GM19023 (cell line): Measurements from ENCODE around the gene QRFP.

ENCODE experiments used
- ATAC-seq: cut with Tn5 transposase; IDR thresholded peaks from one replicate; pipeline ENCODE4 v1.9.1; 2021; ENCODE audit warnings: mild to moderate bottlenecking, moderate library complexity; ENCODE audit not compliant: unreplicated experiment

Gene QRFP

DNA sequence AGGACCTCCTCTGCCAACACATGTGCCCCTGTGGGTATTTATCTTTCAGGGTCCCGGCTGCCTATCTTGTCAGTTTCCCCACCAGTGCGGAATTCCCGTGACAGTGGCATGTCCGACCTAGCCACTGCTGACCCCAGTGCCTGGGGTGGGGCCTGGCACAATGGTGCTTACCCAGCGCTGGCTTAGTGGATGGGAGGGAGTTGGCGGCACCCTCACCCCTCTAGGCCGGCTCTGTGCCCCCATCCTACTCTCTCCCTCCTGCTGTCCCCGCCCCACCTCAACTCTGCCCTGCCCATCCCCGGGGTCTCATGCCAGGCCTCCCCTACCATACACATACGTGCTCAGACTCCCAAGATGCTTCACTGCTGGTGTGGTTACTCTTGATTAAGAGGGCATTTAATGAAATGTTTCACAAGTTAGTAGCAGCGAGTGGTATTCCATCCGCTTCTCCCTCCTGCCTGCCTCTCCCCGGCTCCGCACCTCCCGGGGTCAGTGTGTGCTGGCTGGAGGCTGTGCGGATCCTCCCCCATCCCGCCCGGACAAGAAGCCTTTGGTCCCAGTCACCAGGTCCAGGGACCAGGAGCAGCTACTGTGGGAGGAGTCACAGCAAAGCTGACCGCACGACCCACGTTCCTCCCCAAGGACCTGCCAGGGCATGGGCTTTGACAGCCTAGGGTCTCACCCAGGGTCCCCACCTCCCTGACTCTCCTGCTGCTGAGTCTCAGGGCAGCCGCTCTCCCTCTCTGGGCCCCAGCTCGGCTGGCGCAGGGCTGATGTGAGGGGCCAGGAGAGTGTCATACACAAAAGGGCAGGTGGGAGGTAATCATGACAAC lies 9.5 kb upstream of the QRFP start:
- no peak for ATAC-seq

DNA sequence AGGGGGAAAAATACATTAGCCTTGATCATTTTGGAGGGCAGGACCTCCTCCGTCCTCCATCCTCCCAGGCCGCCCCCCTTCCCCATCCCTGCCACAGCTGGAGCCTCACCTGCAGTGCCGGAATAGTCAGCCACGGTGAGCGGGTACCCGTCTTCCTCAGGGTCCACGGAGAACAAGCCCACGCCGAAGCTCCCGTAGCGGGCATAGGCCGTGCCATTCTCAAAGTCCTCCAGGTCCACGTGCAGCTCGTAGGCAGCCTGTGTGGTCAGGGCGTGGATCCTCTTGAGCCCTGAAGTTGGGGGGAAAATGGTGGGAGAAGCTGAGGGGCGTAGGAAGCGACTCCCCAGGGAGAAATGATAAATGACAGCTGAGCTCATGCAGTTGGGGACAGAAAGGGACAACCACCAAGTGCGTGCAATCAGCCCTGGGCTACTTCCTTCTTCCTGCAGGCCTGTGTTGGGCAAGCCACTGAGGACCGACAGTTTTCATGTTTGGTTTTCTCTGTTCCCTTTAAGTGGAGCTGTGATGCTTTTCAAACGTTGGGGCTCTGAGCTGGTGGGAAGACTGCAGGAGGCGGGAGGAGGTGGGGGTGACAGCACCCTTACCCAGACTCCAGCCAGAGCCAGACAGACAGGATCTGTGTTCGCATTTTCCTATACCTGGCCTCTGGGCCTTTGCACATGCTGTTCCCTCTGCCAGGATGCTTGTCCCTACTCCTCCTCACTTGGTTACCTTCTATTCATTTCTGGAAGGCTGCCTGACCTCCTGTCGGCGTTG lies 8.7 kb upstream of the QRFP start:
- no peak for ATAC-seq

DNA sequence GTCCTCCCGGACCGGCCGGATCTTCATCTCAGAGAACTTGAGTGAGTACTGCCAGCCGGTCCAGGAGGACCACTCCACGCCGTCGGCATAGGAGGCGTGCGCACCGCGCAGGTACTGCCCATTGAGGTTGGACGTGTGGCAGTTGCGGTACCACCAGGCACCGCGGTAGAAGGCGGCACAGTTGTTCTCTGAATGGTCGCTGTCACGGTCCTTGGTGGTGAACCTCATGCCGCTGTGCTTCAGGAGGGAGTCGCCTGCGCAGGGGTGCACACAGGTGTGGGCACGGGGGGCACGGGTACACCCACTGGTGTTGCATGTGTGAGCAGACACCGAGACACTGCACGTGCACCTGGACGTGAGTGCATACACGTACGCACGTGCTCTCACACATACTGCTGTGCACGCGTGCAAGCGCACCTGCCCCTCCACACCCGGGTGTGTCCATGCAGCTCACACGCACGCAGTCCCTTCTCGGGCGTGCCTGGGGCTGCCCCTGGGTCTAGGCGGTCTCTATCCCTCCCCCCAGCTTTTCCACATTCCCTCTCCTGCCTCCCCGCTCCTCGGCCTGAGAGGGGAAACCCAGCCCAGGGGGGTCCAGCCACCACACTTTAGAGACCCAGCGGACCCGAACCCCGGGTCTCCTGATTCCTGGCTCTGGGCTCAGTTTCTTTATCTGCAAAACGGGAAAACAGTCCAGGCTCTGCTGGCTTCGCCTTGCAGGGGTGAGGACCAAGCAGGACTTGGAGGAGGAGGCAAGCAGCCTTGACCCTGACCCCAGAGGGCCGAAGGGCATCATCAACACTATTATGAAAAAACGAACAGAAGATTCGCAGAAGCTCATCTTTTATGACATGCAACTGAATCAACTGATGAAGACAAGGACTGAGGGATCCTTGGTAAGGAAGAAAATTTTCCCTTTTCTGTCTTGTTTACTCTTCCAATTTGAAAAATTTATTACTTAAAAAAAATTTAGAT lies 7.7 kb upstream of the QRFP start:
- ATAC-seq: no peak

GRCh38 chr9:130903194-130904069 lies 6.8 kb upstream of the QRFP start:
- no peak for ATAC-seq

GRCh38 chr9:130902204-130903185 lies 5.9 kb upstream of the QRFP start:
- ATAC-seq: no peak

- no peak for ATAC-seq
These were observed 5.0 kb upstream of the QRFP start for GRCh38 chr9:130901498-130902203.

GRCh38 chr9:130900701-130901497 lies 4.3 kb upstream of the QRFP start:
- ATAC-seq: no peak

- ATAC-seq: no peak
These were observed 2.6 kb upstream of the QRFP start for GRCh38 chr9:130899051-130899748.

DNA sequence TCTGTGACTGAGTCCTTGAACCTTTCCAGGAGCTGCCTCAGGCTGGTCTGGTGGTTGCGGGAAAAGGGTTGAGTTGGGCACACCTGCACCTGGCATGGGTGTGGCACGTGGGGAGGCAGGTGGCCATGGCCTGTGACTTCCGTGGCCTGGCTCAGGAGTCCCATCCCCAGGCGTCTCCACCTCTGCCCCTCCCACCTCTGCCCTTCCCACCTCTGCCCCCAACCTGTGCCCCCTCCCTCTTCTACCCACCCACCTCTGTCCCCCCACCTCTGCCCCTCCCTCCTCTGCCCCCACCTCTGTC lies 1.9 kb upstream of the QRFP start:
- no peak for ATAC-seq

- no peak for ATAC-seq
These were observed 1.4 kb upstream of the QRFP start for GRCh38 chr9:130897848-130898551.

DNA sequence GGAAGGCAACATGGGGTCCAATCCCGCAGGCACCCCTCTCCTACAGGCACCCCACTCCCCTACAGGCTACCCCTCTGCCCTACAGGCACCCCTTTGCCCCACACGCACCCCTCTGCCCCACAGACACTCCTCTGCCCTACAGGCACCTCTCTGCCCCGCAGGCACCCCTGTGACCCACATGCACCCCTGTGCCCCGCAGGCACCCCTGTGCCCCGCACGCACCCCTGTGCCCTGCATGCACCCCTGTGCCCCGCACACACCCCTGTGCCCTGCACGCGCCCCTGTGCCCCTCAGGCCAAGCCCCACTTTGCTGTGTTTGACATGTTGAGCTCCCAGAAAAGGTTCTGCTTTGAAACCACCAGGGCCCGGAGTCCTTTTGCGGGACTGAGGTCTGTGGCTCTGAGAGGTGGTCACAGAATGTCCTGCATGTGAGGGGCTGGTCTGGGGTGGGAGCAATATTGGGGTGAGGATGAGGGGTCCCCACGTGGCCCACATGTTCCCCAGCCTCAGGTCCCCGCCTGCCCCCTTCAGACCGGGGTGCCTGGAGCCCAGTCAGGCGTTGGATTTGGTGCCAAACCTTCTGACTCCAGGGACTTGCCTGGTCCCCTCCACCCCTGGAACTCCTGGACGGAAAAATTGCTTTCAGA lies 616 bp upstream of the QRFP start:
- ATAC-seq: no peak

- ATAC-seq: no peak
These were observed 955 bp downstream of the QRFP start for GRCh38 chr9:130895481-130896232.

DNA sequence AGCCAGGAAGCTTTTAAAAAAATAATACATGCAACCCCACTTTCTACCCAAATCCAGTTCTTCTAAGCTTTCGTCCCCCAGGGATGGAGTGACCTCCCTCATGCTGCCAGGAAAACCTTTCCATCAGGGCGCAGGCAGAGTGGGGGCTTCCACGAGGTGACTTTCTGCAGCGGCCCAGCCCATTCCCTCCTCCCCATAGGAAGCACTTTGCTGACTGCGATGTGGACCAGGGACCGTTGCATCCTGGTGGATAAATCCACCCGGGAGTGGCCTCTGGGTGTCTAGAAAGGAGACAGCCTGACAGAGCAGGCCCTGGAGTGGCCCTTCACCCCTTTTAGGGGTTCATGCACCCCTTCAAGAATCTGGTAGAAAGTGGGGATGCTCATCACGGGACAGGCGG lies 1.6 kb downstream of the QRFP start:
- ATAC-seq: no peak

DNA sequence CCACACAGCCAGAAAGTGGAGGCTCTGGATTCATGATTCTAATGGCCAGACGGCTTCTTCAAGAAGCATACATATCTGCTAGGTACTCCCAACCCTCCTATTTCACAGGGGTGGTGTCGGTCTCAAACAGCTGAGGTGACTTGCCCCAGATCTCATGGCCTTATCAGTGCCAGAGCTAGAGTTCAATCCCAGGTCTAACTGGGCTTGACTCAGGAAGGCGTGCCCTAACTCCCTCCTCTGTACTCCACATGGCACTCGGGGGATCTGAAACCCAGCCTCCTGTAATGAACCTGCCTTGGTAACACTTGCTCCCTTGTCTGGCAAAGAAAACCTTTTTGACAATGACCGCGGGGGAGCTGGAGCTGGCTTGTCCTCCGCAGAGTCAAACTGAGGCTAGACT lies 2.1 kb downstream of the QRFP start:
- ATAC-seq: no peak
